Spleen (tissue), 7 donors: ENCODE data around the gene RAD51D.

ENCODE experiments used
- POLR2A ChIP-seq, 3 donors: fragments of 450-650 bp; IDR thresholded peaks; one replicate each; pipeline ENCODE4 v1.5.1; 2017; ENCODE audit warnings: antibody characterized with exemption in 3 of 3, mild to moderate bottlenecking in 1 of 3
- POLR2AphosphoS5 ChIP-seq, 3 donors: sonication (generic); formaldehyde crosslinking; IDR thresholded peaks; one replicate each; pipeline ENCODE4 v1.5.1; 2017; ENCODE audit warnings: antibody characterized with exemption in 3 of 3
- TF ChIP-seq, protein P1 (sequence below), 11 experiments: fragments of 200-600 bp in 7 of 11; fragments of 450-650 bp in 4 of 11; sonication (generic) in 4 of 11; IDR thresholded peaks in 8 of 11; conservative IDR thresholded peaks in 3 of 11; 1 replicate in 7 of 11; 2 replicates in 4 of 11; pipeline versions ENCODE4 v1.4.0 to v1.8.0; 2016 to 2021; ENCODE audit warnings: antibody characterized with exemption in 11 of 11, inconsistent platforms in 4 of 11, mild to moderate bottlenecking in 1 of 11
- donor health status: DM: no; HTN: no; CAD: no; lungs with moderate emphysema.
- donor health status: DM: no; HTN: no; CAD: no.
- donor health status: DM: no; HTN: no; CAD: no.

- TF ChIP-seq, protein P1, sequence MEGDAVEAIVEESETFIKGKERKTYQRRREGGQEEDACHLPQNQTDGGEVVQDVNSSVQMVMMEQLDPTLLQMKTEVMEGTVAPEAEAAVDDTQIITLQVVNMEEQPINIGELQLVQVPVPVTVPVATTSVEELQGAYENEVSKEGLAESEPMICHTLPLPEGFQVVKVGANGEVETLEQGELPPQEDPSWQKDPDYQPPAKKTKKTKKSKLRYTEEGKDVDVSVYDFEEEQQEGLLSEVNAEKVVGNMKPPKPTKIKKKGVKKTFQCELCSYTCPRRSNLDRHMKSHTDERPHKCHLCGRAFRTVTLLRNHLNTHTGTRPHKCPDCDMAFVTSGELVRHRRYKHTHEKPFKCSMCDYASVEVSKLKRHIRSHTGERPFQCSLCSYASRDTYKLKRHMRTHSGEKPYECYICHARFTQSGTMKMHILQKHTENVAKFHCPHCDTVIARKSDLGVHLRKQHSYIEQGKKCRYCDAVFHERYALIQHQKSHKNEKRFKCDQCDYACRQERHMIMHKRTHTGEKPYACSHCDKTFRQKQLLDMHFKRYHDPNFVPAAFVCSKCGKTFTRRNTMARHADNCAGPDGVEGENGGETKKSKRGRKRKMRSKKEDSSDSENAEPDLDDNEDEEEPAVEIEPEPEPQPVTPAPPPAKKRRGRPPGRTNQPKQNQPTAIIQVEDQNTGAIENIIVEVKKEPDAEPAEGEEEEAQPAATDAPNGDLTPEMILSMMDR (IDR thresholded peaks at IDR 0.05 in 8 of 11, conservative IDR thresholded peaks at IDR 0.05 in 3 of 11), result no peak
- no peak for TF ChIP-seq POLR2A (IDR thresholded peaks at IDR 0.05)
- TF ChIP-seq POLR2AphosphoS5 (IDR thresholded peaks at IDR 0.05), result no peak
Observed at GRCh38 chr17:35082073-35082657, 37.5 kb downstream of the RAD51D start.
